Astrocyte (in vitro differentiated cells and primary cell): ENCODE results near the gene SIGLEC12.
"Not testable (repeated sequence)": the region's sequence is repeated elsewhere in the genome, so short reads cannot be mapped to it uniquely, and the experiment has no call there.

ENCODE experiments used
- EZH2 ChIP-seq: IDR thresholded peaks from 2 replicates; pipeline ENCODE4 v1.6.1; 2012; ENCODE audit warnings: mild to moderate bottlenecking, low read length, inconsistent platforms; ENCODE audit not compliant: insufficient read depth
- TF ChIP-seq, protein P1 (sequence below): IDR thresholded peaks from 2 replicates; pipeline ENCODE4 v1.5.1; 2011; ENCODE audit warnings: low read depth, mild to moderate bottlenecking, inconsistent platforms, low read length, moderate library complexity; ENCODE audit not compliant: insufficient read depth

- not testable (repeated sequence) for TF ChIP-seq EZH2
- TF ChIP-seq, protein P1, sequence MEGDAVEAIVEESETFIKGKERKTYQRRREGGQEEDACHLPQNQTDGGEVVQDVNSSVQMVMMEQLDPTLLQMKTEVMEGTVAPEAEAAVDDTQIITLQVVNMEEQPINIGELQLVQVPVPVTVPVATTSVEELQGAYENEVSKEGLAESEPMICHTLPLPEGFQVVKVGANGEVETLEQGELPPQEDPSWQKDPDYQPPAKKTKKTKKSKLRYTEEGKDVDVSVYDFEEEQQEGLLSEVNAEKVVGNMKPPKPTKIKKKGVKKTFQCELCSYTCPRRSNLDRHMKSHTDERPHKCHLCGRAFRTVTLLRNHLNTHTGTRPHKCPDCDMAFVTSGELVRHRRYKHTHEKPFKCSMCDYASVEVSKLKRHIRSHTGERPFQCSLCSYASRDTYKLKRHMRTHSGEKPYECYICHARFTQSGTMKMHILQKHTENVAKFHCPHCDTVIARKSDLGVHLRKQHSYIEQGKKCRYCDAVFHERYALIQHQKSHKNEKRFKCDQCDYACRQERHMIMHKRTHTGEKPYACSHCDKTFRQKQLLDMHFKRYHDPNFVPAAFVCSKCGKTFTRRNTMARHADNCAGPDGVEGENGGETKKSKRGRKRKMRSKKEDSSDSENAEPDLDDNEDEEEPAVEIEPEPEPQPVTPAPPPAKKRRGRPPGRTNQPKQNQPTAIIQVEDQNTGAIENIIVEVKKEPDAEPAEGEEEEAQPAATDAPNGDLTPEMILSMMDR = not testable (repeated sequence)
These were observed 37.5 kb downstream of the SIGLEC12 start for GRCh38 chr19:51463976-51464581.
